ENCODE measurements around the gene ICAM3.

The ICAM3 gene

GRCh38 chr19:10318807-10319682 lies 20.4 kb downstream of the ICAM3 start:
- DNase-seq (ENCODE audit: low read depth in 2 of 2) = no peak

- no peak for DNase-seq (ENCODE audit: low read depth in 2 of 2)
Measured at GRCh38 chr19:10317857-10318462, 21.5 kb downstream of the ICAM3 start.

DNA sequence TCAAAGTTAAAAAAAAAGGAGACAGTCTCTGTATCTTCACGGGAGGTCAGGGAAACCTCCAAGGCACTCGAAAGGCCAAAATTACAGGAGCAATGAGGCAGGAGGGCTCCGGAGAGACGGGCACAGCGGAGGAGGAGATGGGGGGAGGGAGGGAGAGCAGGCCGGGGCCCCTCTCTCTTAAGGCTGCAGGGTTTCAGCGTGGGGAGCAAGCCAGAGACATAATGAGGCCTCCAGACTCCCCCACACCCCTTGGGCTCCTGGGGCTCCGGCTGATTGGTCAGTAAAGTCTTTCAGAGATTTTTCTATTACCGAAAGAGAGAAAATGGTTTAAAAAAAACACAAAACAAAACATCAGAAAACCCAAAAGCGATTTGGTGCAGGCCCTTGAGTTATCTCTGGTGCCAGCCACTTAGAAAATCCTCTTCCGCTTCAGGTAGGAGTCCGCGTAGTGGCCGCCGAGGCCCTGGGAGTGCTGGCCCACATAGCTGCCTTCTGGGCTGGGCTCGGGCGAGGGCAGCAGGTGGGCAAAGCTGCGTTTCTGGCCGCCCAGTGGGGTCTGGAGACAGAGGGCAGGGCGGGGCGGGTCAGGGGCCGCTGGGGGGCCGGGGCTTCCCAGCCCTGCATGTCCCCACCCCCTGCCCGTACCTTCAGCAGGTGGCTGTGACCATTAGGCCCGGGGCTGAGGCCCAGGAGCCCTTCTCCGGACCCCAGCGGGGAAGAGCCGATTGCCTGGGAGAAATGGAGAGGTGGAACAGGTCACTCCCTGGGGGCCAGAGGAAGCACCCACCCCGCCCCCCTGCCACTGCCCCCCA lies 22.2 kb downstream of the ICAM3 start:
- no peak for DNase-seq (ENCODE audit: low read depth in 2 of 2)

- DNase-seq (ENCODE audit: low read depth in 2 of 2) = no peak
Measured at GRCh38 chr19:10316229-10317044, 23.0 kb downstream of the ICAM3 start.

DNA sequence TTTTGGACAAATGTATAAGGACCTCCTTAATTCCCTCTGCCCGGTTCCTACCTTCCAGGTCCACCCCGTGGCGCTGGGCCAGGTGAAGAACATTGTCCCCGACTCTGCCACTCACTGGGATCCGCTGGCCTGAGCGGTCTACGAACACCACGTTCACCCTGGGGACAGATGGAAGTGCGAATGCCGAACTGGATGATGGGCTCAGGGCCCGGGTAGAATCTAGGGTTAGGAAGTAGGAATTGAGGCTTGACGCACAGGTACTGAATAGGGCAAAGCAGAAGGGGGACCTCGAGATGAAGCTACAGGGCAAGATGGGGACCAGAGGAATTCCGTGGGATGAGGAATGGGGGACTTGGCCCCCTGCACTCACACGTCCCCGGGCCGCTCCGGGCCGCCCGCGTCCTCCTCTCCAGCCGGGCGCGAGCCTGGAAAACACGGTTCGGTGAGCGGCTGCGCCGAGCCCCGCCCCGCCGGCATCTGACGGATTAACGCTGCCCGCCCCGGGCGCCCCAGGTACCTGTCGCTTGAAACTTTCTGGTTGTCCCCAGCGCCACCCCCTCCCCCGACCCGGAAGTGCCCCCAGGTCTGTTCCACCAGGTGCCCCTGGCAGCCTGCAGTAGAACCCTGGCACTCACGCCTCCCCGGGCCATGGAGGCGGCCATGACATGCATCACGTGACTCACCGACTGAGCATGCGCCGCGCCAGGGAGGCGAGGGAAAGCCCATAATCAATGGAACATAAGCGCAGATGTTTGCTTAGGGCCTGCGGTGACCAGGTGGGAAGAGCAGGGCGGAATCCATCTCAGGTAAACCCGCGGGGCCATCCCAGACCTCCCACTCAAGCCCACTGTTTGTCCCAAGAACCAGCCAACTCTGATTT lies 23.8 kb downstream of the ICAM3 start, which contains the start of gene FDX2:
FDX2 (minus strand) TSS at position 681 of the 880 bp plus-strand sequence; CDS start at position 662, 19 bp downstream.
- DNase-seq (ENCODE audit: low read depth in 2 of 2) = peak; percentile 83 to 91

GRCh38 chr19:10309423-10309822 lies 30.0 kb downstream of the ICAM3 start, which contains the start of gene ZGLP1:
TSS of gene ZGLP1 (minus strand) at chr19:10309815.
- DNase-seq (ENCODE audit: low read depth in 2 of 2) = no peak

GRCh38 chr19:10306327-10306726 lies 33.1 kb downstream of the ICAM3 start:
- DNase-seq (ENCODE audit: low read depth in 2 of 2) = no peak

DNA sequence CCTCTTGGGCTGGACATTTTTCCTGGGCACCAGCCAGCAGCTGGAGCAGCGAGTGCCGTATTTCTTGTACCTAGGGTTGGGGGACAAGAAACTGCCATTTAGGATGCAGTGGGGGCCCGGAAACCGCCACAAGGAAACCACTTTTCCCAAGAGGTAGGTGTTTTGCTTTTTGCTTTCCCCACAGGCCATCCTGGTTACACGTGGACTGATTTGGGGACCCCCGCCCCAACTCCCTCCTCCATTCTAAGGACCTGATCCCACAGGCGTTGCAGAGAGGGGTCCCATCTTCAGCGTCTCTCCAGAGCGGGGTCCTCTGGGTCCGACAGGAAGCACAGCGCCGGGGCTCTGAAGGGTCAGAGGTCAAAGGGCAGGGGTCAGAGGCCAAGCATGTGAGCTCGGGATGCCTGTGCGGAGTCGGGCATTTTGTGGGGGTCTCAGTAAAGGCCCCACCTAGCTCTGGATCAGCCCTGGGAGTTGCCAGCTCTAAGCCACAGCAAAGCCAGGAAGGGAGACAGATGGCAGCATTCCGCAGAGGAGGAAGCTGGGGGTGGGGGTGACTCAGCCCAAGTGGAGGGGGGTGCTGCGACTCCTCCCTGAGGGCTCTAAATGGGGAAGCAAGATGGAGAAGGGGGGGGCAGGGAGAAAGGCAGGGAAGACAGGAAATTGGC lies 34.2 kb downstream of the ICAM3 start:
- DNase-seq (ENCODE audit: low read depth in 2 of 2) = no peak

GRCh38 chr19:10299545-10300458 lies 39.6 kb downstream of the ICAM3 start:
- no peak for DNase-seq (ENCODE audit: low read depth in 2 of 2)

DNA sequence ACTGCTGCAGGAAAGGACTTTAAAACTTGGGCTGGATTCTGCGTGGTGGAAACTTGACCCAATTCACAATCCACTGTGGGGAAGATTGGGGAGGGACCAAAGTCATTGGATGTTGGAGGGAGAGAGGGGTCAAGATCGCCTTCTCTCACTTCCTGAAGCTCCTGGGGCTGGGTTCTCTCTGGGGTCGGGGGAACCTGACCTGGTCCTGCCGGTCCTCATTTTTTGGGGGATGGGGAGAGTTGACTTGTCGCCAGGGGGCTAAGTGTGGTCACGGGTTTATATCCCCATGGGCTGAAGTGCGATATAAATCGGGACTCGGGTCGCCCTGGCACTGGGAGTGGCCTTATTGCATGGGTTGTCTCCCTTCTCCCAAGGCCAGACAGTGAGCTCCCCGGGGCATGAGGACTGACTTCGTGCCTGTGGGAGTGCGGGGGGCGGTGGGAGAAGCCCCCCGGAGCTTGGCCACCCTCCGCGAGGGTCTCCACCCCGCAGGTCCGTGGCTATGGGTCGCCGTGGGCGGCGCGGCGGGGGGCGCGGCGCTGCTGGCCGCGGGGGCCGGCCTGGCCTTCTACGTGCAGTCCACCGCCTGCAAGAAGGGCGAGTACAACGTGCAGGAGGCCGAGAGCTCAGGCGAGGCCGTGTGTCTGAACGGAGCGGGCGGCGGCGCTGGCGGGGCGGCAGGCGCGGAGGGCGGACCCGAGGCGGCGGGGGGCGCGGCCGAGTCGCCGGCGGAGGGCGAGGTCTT lies 43.4 kb downstream of the ICAM3 start:
- DNase-seq (ENCODE audit: low read depth in 2 of 2) = no peak

DNA sequence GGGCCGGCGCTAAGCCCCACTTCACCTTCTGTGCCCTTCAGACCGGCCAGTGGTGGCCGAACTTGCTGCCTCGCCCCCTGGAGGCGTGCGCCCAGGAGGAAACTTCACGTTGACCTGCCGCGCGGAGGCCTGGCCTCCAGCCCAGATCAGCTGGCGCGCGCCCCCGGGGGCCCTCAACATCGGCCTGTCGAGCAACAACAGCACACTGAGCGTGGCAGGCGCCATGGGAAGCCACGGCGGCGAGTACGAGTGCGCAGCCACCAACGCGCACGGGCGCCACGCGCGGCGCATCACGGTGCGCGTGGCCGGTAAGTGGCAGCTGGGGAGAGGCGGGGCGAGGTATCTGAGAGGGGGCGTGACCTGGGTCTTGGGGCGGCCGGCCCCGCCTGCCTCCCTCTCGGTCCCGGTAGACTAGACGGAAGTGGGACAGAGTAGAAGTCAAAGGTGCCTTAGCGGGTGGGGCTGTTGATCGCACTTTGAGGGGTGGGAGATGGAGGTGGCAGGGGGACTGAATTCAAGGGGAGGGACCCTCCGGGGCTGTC lies 44.0 kb downstream of the ICAM3 start:
- DNase-seq (ENCODE audit: low read depth in 2 of 2) = no peak

GRCh38 chr19:10294368-10294697 lies 45.1 kb downstream of the ICAM3 start:
- no peak for DNase-seq (ENCODE audit: low read depth in 2 of 2)

DNA sequence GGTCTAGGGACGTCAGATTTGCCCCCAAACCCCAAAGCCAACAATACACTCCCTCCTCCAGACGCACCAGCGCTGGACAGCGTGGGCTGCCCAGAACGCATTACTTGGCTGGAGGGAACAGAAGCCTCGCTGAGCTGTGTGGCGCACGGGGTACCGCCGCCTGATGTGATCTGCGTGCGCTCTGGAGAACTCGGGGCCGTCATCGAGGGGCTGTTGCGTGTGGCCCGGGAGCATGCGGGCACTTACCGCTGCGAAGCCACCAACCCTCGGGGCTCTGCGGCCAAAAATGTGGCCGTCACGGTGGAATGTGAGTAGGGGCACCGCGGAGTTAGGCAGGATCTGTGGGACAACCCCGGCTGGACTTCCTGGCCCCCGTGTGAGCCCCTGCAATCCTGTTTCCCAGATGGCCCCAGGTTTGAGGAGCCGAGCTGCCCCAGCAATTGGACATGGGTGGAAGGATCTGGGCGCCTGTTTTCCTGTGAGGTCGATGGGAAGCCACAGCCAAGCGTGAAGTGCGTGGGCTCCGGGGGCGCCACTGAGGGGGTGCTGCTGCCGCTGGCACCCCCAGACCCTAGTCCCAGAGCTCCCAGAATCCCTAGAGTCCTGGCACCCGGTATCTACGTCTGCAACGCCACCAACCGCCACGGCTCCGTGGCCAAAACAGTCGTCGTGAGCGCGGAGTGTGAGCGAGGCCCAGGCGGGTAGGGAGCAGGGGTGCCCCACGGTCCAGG lies 45.6 kb downstream of the ICAM3 start:
- DNase-seq (ENCODE audit: low read depth in 2 of 2) = no peak

- DNase-seq (ENCODE audit: low read depth in 2 of 2) = no peak
Measured at GRCh38 chr19:10292789-10293636, 46.4 kb downstream of the ICAM3 start.

DNA sequence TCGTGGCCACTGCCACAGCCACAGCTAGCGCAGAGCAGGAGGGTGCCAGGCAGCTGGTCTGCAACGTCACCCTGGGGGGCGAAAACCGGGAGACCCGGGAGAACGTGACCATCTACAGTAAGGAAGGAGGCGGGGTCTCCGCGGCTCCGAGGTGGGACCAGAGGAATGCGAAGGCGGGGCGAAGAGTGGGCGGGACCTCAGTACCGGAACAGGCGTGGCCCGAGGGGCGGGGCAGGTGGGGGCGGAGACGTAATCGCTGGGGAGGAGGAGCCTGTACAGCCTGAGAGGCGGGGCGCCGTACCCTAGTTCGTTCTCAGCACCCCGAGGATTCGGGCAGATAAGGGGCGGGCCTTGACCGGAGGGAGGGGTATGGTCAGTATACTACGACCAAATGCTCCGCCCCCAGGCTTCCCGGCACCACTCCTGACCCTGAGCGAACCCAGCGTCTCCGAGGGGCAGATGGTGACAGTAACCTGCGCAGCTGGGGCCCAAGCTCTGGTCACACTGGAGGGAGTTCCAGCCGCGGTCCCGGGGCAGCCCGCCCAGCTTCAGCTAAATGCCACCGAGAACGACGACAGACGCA lies 47.1 kb downstream of the ICAM3 start:
- DNase-seq (ENCODE audit: low read depth in 2 of 2) = peak; percentile 46 to 73
